A673 (cell line): Measurements from ENCODE around the gene CUL1.

Source experiments
- EZH2 ChIP-seq: fragments of 200-600 bp; sonication (generic); IDR thresholded peaks from 2 replicates; pipeline ENCODE4 v1.6.1; 2017; ENCODE audit warnings: borderline replicate concordance, low read depth, mild to moderate bottlenecking, mixed read lengths, antibody characterized with exemption, low read length; ENCODE audit not compliant: poor library complexity, severe bottlenecking
- TF ChIP-seq, protein P1 (sequence below): fragments of 300-800, 200-600 bp; sonication (generic); conservative IDR thresholded peaks from 2 replicates; pipeline ENCODE4 v1.5.1; 2017; ENCODE audit warnings: low read depth, mild to moderate bottlenecking, antibody characterized with exemption, low read length, moderate library complexity, mixed read lengths

DNA sequence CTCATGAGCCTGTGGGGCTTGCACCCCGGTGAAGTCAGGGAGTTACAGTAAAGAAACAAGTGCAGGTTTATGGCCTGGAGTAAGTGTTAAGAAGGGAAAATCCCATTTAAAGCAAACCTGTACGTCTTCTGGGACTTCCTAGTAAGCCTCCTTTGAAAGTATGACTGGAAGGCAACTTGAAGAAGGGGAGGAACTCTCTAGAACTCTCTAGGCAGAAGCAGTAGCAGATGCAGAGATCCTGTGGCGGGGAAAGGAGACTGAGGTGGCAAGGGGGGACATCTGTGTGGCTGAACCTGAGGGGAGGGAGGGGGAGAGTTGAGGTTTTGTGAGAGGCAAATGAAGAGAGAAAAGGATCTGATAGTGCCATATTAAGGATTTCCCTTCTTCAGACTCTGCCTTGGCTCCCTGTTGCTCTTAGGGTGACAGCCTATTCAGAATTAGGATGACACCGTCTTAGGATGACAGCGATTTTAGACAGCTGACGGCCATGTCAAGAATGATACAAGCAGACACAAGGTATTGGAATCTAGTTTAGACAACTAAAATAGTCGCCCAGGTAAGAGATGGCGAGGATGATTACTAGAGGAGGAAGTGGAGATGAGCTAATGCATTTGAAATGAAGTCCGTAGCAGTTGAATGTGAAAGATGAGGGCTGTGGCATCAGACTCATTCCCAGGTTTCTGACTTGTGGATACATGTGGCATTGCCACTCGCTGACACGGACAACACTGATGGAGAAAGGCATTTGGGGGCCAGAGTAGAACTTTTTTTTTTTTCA is 29.0 kb downstream of the CUL1 start:
- TF ChIP-seq, protein P1, sequence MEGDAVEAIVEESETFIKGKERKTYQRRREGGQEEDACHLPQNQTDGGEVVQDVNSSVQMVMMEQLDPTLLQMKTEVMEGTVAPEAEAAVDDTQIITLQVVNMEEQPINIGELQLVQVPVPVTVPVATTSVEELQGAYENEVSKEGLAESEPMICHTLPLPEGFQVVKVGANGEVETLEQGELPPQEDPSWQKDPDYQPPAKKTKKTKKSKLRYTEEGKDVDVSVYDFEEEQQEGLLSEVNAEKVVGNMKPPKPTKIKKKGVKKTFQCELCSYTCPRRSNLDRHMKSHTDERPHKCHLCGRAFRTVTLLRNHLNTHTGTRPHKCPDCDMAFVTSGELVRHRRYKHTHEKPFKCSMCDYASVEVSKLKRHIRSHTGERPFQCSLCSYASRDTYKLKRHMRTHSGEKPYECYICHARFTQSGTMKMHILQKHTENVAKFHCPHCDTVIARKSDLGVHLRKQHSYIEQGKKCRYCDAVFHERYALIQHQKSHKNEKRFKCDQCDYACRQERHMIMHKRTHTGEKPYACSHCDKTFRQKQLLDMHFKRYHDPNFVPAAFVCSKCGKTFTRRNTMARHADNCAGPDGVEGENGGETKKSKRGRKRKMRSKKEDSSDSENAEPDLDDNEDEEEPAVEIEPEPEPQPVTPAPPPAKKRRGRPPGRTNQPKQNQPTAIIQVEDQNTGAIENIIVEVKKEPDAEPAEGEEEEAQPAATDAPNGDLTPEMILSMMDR: no peak
- TF ChIP-seq EZH2: no peak
